GM21786 (cell line): ENCODE measurements around the gene LAYN.
A peak's percentile ranks its signal among the peaks of the same experiment; 100 is the strongest.

ENCODE experiments used
- ATAC-seq: cut with Tn5 transposase; IDR thresholded peaks from one replicate; pipeline ENCODE4 v1.9.1; 2021; ENCODE audit not compliant: unreplicated experiment

LAYN gene

GRCh38 chr11:111540114-111540936 lies at the start of gene LAYN:
Gene LAYN, plus strand, starts transcription at chr11:111540720. Its CDS starts 124 bp downstream, at chr11:111540844.
- no peak for ATAC-seq

- ATAC-seq: no peak
Observed at GRCh38 chr11:111494040-111494439, 46.5 kb upstream of the LAYN start.

- no peak for ATAC-seq
Observed at GRCh38 chr11:111499483-111499882, 41.0 kb upstream of the LAYN start.

- no peak for ATAC-seq
Observed at GRCh38 chr11:111500481-111500880, 40.0 kb upstream of the LAYN start.

- ATAC-seq: no peak
Observed at GRCh38 chr11:111502611-111503010, 37.9 kb upstream of the LAYN start.

GRCh38 chr11:111510311-111510710 lies 30.2 kb upstream of the LAYN start:
- no peak for ATAC-seq

- no peak for ATAC-seq
Observed at GRCh38 chr11:111512296-111513239, 28.0 kb upstream of the LAYN start, which contains the start of gene BTG4. Gene BTG4, minus strand, starts transcription at chr11:111512386. Its CDS starts 13,610 bp downstream, at chr11:111498776.

GRCh38 chr11:111513240-111513605 lies 27.3 kb upstream of the LAYN start:
- ATAC-seq: no peak

GRCh38 chr11:111514216-111515031 lies 26.1 kb upstream of the LAYN start, which contains the start of gene HOATZ:
Gene HOATZ, plus strand, starts transcription at chr11:111514778. Its CDS starts 7 bp downstream, at chr11:111514785.
- no peak for ATAC-seq

- ATAC-seq: no peak
Observed at GRCh38 chr11:111515591-111515990, 24.9 kb upstream of the LAYN start.

GRCh38 chr11:111518668-111519067 lies 21.9 kb upstream of the LAYN start:
- ATAC-seq: no peak

- no peak for ATAC-seq
Observed at GRCh38 chr11:111520560-111520959, 20.0 kb upstream of the LAYN start.

- no peak for ATAC-seq
Observed at GRCh38 chr11:111521135-111521534, 19.4 kb upstream of the LAYN start.

- no peak for ATAC-seq
Observed at GRCh38 chr11:111522426-111522825, 18.1 kb upstream of the LAYN start.

GRCh38 chr11:111523343-111523742 lies 17.2 kb upstream of the LAYN start:
- no peak for ATAC-seq

- no peak for ATAC-seq
Observed at GRCh38 chr11:111524056-111524455, 16.5 kb upstream of the LAYN start.

GRCh38 chr11:111525456-111525855 lies 15.1 kb upstream of the LAYN start:
- no peak for ATAC-seq

GRCh38 chr11:111526501-111526900 lies 14.0 kb upstream of the LAYN start:
- peak; percentile 76 for ATAC-seq

- no peak for ATAC-seq
Observed at GRCh38 chr11:111527279-111527678, 13.2 kb upstream of the LAYN start.

GRCh38 chr11:111528557-111528956 lies 12.0 kb upstream of the LAYN start:
- ATAC-seq: no peak

- no peak for ATAC-seq
Observed at GRCh38 chr11:111530091-111530490, 10.4 kb upstream of the LAYN start.
